Epithelial cell of esophagus (primary cell): ENCODE results near the gene GPC5.
"Not testable (repeated sequence)": the region's sequence is repeated elsewhere in the genome, so short reads cannot be mapped to it uniquely, and the experiment has no call there.

Experiments
- DNase-seq: peaks from one replicate; pipeline ENCODE4 v3.0.0; 2010; ENCODE audit warnings: low read depth
- H3K4me3 ChIP-seq: 2 replicates; pipeline ENCODE4 v1.5.1; 2011; ENCODE audit warnings: mild to moderate bottlenecking, low read length, control low read depth
- CTCF ChIP-seq: IDR thresholded peaks from 2 replicates; pipeline ENCODE4 v1.5.1; 2011; ENCODE audit warnings: low read depth, mild to moderate bottlenecking, low read length, control low read depth, inconsistent platforms; ENCODE audit not compliant: insufficient read depth; ENCODE audit errors: missing control alignments

GPC5 gene

GRCh38 chr13:91891141-91891540 is 492.7 kb downstream of the GPC5 start:
- no peak for DNase-seq
- H3K4me3 ChIP-seq = no peak overlapping the region
- TF ChIP-seq CTCF = no peak

DNA sequence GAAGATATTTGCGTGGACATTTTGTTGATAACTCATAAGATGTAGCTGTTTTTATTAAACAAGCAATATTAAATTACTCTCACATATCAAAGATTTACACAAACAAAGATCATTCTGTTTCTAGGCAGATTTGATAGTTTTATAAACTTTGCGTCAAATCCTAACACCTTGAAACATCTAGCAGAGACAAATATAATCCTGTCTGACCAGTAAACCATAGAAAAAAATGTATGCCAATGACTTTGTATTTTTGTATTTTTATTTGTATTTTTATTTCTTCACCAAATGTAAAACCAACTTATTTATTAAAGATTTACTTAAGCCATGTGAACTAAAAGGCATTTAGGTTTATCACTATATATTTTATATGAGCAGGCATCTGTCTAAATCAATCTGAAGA is 494.6 kb downstream of the GPC5 start:
- no peak overlapping the region for H3K4me3 ChIP-seq
- DNase-seq = no peak
- no peak for TF ChIP-seq CTCF

GRCh38 chr13:91894316-91894715 is 495.9 kb downstream of the GPC5 start:
- DNase-seq = no peak
- no peak overlapping the region for H3K4me3 ChIP-seq
- no peak for TF ChIP-seq CTCF

GRCh38 chr13:91896547-91896946 is 498.1 kb downstream of the GPC5 start:
- no peak overlapping the region for H3K4me3 ChIP-seq
- DNase-seq = no peak
- TF ChIP-seq CTCF = no peak

DNA sequence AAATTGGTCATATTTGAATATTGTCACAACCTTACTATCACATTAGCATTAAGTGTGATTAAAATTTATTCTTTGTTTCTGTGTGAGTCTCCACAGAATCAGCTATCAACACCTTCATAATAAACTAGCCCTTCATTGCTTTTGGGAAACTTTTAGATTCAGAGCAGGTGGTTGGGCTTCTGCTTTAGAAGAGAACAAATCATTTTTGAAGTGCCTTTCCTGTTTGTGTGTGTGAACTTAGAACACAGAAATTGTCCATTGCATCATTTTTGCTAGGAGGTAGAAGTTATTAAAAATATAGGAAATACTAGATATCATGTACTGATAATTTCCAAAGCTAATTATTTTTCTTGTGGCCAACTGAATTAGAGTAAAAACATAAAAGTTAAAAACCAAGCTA is 500.6 kb downstream of the GPC5 start:
- not testable (repeated sequence) for DNase-seq, H3K4me3 ChIP-seq

DNA sequence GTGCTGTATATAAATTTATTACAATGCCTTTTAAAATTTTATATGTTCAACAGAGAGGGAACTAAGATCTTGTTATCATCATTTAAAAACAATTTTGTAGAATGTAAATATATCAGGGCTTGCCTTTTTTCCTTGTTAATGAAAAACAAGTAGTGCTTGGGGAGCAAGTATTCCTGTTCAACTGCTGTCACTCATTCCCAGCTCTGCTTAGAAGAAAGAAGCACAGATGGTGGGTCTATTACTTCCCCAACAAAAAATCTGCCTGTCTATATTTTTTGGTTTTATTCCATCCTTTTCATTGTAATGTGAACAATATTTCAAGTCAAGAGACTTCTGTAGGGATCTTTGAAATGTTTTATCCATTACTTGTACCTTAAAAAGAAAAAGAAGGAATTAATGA is 503.9 kb downstream of the GPC5 start:
- TF ChIP-seq CTCF = no peak
- no peak for DNase-seq
- H3K4me3 ChIP-seq = no peak overlapping the region

DNA sequence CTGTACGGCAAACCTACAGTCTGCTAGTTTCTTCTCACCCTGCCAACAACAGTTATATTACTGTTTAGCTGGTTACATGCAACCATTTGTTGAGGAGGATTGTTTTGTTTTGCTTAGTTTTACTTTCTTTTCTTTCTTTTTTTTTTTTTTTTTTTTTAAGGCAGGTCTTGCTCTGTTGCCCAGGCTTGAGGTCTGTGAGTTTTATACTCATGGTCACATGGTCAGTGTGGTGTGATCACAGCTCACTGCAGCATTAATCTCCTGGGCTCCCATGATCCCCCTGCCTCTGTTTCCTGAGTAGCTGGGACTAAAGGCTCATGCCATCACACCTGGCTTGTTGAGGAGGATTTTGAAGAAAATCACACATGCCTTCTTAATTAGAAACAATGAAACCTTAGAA is 505.6 kb downstream of the GPC5 start:
- DNase-seq = no peak
- no peak for TF ChIP-seq CTCF
- no peak overlapping the region for H3K4me3 ChIP-seq

- H3K4me3 ChIP-seq = no peak overlapping the region
- no peak for TF ChIP-seq CTCF
- DNase-seq = no peak
Measured at GRCh38 chr13:91904597-91904996, 506.2 kb downstream of the GPC5 start.
